ENCODE measurements around the gene CALN1. TPM values are rescaled to one million over a fixed set of nuclear protein-coding genes. Genes with fewer than 3 reads are reported as not detected.

The CALN1 gene
- total and polyA plus RNA-seq, 2 of the 8 experiments (the other 6 are each of a cell fraction or from before 2014, with no cell fraction given) = 6.4 to 15.2 TPM

DNA sequence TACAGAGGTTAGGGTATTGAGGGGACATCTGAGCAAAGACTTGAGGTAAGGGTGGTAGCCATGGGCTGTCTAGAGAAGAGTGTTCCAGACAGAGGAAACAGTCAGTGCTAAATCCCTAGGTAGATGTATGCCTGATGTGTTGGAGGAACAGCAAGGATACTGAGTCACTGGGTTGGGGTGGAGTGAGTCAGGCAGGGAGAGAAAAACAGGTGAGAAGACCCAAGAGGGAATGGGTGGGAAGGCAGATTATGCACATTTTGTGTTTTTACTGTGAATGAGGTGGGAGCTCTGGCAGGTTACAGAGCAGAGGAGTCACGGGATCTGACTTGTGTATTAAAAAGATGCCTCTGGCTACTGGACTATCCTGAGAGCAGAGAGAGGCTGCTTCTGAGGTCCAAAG, 285.0 kb downstream of the CALN1 start:
- Histone ChIP-seq H2BK5ac (ENCODE audit: low read depth, low read length) (no peak overlapping the region), H2AFZ (ENCODE audit: low read length) (no peak overlapping the region), H2BK15ac (ENCODE audit: low read length) (no peak overlapping the region), H3K56ac (replicated peaks; ENCODE audit: insufficient read length, low read depth, low read length) (no peak overlapping the region), H3K18ac (ENCODE audit: extremely low read depth, low read length) (no peak overlapping the region), H4K20me1 (replicated peaks in 1 of 2; ENCODE audit: control insufficient read depth in 1 of 2, insufficient read depth in 2 of 2, low read length in 2 of 2) (no peaks in the 10 kb centered on the region), H3K9me3 (ENCODE audit: insufficient read depth in 2 of 2, low read depth in 1 of 2, low read length in 1 of 2) (no peaks in the 10 kb centered on the region), H3K4me1 (replicated peaks in 1 of 4; ENCODE audit: control insufficient read depth in 3 of 4, insufficient read depth in 4 of 4, low read length in 3 of 4) (no peaks in the 10 kb centered on the region), H3K23me2 (ENCODE audit: low read depth, low read length) (no peaks in the 10 kb centered on the region; the same call in 1 of the 2 replicates), H2BK12ac (ENCODE audit: low read depth, low read length) (no peak overlapping the region), H3K27ac (ENCODE audit: low read depth, low read length) (no peak overlapping the region), H4K91ac (replicated peaks; ENCODE audit: insufficient read length, low read length) (no peak overlapping the region), H4K8ac (ENCODE audit: extremely low read depth, insufficient read depth, low read length) (no peak overlapping the region), H3K4me2 (ENCODE audit: insufficient read depth in 1 of 2, low read depth in 2 of 2, low read length in 2 of 2) (no peak overlapping the region), H3K23ac (ENCODE audit: insufficient read length) (no peak overlapping the region), H2BK20ac (ENCODE audit: low read length) (no peak overlapping the region), H2AK5ac (ENCODE audit: low read depth, low read length) (no peak overlapping the region), H3K14ac (ENCODE audit: insufficient read length) (no peak overlapping the region), H2BK120ac (replicated peaks; ENCODE audit: low read depth, low read length) (no peak overlapping the region), H3K36me3 (ENCODE audit: control insufficient read depth in 2 of 4, insufficient read depth in 4 of 4, low read length in 3 of 4) (no peaks in the 10 kb centered on the region), H3K4me3 (ENCODE audit: extremely low read depth in 1 of 4, insufficient read depth in 2 of 4, low read depth in 3 of 4, low read length in 4 of 4) (no peak overlapping the region), H3K79me2 (ENCODE audit: control insufficient read depth in 1 of 2, insufficient read depth in 2 of 2, low read length in 2 of 2) (no peaks in the 10 kb centered on the region), H3K27me3 (replicated peaks in 1 of 4; ENCODE audit: control insufficient read depth in 3 of 4, extremely low read depth in 1 of 4, insufficient read depth in 3 of 4, low read length in 3 of 4) (no peaks in the 10 kb centered on the region), H4K5ac (ENCODE audit: insufficient read length, low read depth, low read length) (no peak overlapping the region), H3K9ac (replicated peaks in 1 of 4; ENCODE audit: extremely low read depth in 1 of 4, low read depth in 3 of 4, low read length in 3 of 4) (no peak overlapping the region), H3K79me1 (ENCODE audit: low read depth, low read length) (no peaks in the 10 kb centered on the region), H3K4ac (replicated peaks; ENCODE audit: insufficient read length, low read depth, low read length) (no peak overlapping the region)
- TF ChIP-seq CREB1 (IDR thresholded peaks at IDR 0.05) (no peak), SIN3A (conservative IDR thresholded peaks at IDR 0.05 in 1 of 2, IDR thresholded peaks at IDR 0.05 in 1 of 2; ENCODE audit: low read depth in 1 of 2, low read length in 2 of 2) (no peak), HDAC6 (IDR thresholded peaks at IDR 0.05; ENCODE audit: low read depth, low read length) (no peak), EP300 (IDR thresholded peaks at IDR 0.05; ENCODE audit: borderline replicate concordance in 1 of 2, low read depth in 2 of 2, low read length in 2 of 2) (no peak), POLR2AphosphoS5 (IDR thresholded peaks at IDR 0.05; ENCODE audit: low read depth, low read length) (no peak), TAF7 (optimal IDR thresholded peaks at IDR 0.05; ENCODE audit: borderline replicate concordance, low read depth, low read length) (no peak), NANOG (IDR thresholded peaks at IDR 0.05; ENCODE audit: insufficient read depth, low read depth, low read length, poor library complexity, severe bottlenecking) (no peak), ASH2L (IDR thresholded peaks at IDR 0.05; ENCODE audit: low read length) (no peak), RAD21 (IDR thresholded peaks at IDR 0.05 in 1 of 2, conservative IDR thresholded peaks at IDR 0.05 in 1 of 2; ENCODE audit: low read depth in 2 of 2, low read length in 2 of 2) (no peak)
- TF ChIP-seq, protein P1, sequence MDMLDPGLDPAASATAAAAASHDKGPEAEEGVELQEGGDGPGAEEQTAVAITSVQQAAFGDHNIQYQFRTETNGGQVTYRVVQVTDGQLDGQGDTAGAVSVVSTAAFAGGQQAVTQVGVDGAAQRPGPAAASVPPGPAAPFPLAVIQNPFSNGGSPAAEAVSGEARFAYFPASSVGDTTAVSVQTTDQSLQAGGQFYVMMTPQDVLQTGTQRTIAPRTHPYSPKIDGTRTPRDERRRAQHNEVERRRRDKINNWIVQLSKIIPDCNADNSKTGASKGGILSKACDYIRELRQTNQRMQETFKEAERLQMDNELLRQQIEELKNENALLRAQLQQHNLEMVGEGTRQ (IDR thresholded peaks at IDR 0.05; ENCODE audit: low read length) = no peak
- DNase-seq (ENCODE audit: low read depth in 1 of 2, low spot score in 2 of 2) (no peak), FAIRE-seq (no peak)
- WGBS, 2 experiments (ENCODE audit: extremely low coverage in 1 of 2, insufficient coverage in 1 of 2, insufficient read length in 1 of 2, insufficient replicate concordance in 2 of 2, low coverage in 1 of 2, low lambda C conversion rate in 2 of 2, missing lambda C conversion rate in 1 of 2) = 76% methylated on average over 1 of the region's 1 CpG; no CpG with 5 or more reads in 1 of the 2 experiments
- ChIA-PET CTCF (ENCODE audit: partially characterized antibody) (interaction anchor here (1.3 kb wide), 1 partner anchor 34 kb away, joined by 4 read pairs; no protein-coding TSS in a partner anchor), POLR2A (ENCODE audit: partially characterized antibody) (no interaction called here)

Data from H1 (cell line).